HepG2 (cell line): Measurements from ENCODE around the gene COG8. TPM values are rescaled to one million over a fixed set of nuclear protein-coding genes. Genes with fewer than 3 reads are reported as not detected.

Experiments
- CBFB ChIP-seq: sonication (generic); formaldehyde crosslinking; IDR thresholded peaks from 2 replicates; pipeline ENCODE4 v1.4.0; 2020; ENCODE audit warnings: missing genetic modification reagents
- JUN ChIP-seq: sonication (generic); formaldehyde crosslinking; IDR thresholded peaks from 2 replicates; pipeline ENCODE4 v1.4.0; 2020; ENCODE audit warnings: mild to moderate bottlenecking, missing genetic modification reagents
- LCORL ChIP-seq, 2 experiments: fragments of 450-650 bp in 1 of 2; sonication (generic) in 1 of 2; formaldehyde crosslinking in 1 of 2; IDR thresholded peaks; 2 replicates each; pipeline versions ENCODE4 v1.5.0 to v1.6.1; 2017 to 2020; ENCODE audit warnings: antibody characterized with exemption in 1 of 2, missing genetic modification reagents in 1 of 2
- NFYB ChIP-seq: sonication (generic); formaldehyde crosslinking; IDR thresholded peaks from 2 replicates; pipeline ENCODE4 v1.4.0; 2020; ENCODE audit warnings: missing genetic modification reagents
- PAX8 ChIP-seq: sonication (generic); formaldehyde crosslinking; IDR thresholded peaks from 2 replicates; pipeline ENCODE4 v1.8.0; 2022; ENCODE audit warnings: mild to moderate bottlenecking, missing genetic modification reagents, borderline replicate concordance
- PHF5A ChIP-seq: IDR thresholded peaks from one replicate; pipeline ENCODE4 v1.6.1; 2018; ENCODE audit warnings: low read depth, missing genetic modification reagents; ENCODE audit not compliant: unreplicated experiment
- SMYD3 ChIP-seq: sonication (generic); formaldehyde crosslinking; IDR thresholded peaks from 2 replicates; pipeline ENCODE4 v1.8.1; 2023; ENCODE audit warnings: mild to moderate bottlenecking, missing genetic modification reagents
- SP1 ChIP-seq, 2 experiments: fragments of 450-650 bp in 1 of 2; sonication (generic) in 1 of 2; formaldehyde crosslinking in 1 of 2; IDR thresholded peaks; 2 replicates each; pipeline versions ENCODE4 v1.4.0 to v1.6.1; 2016 to 2020; ENCODE audit warnings: missing genetic modification reagents in 1 of 2
- TCF7 ChIP-seq: sonication (generic); IDR thresholded peaks from 2 replicates; pipeline ENCODE4 v1.6.1; 2016; ENCODE audit warnings: antibody characterized with exemption, low read depth
- ZBTB1 ChIP-seq: sonication (generic); formaldehyde crosslinking; IDR thresholded peaks from 2 replicates; pipeline ENCODE4 v1.4.0; 2020; ENCODE audit warnings: missing genetic modification reagents, borderline replicate concordance
- ZNF20 ChIP-seq: sonication (generic); formaldehyde crosslinking; IDR thresholded peaks from 2 replicates; pipeline ENCODE4 v1.4.0; 2020; ENCODE audit warnings: mild to moderate bottlenecking, moderate library complexity, missing genetic modification reagents
- ZNF501 ChIP-seq: sonication (generic); formaldehyde crosslinking; IDR thresholded peaks from 2 replicates; pipeline ENCODE4 v1.5.1; 2020; ENCODE audit warnings: mild to moderate bottlenecking, moderate library complexity, missing genetic modification reagents
- ZNF546 ChIP-seq: sonication (generic); formaldehyde crosslinking; conservative IDR thresholded peaks from 2 replicates; pipeline ENCODE4 v1.8.1; 2023; ENCODE audit warnings: mild to moderate bottlenecking, missing genetic modification reagents
- ZNF569 ChIP-seq: sonication (generic); formaldehyde crosslinking; IDR thresholded peaks from 2 replicates; pipeline ENCODE4 v1.5.0; 2020; ENCODE audit warnings: mild to moderate bottlenecking, missing genetic modification reagents, moderate library complexity, borderline replicate concordance
- ZNF788 ChIP-seq: sonication (generic); formaldehyde crosslinking; IDR thresholded peaks from 2 replicates; pipeline ENCODE4 v1.5.0; 2020; ENCODE audit warnings: mild to moderate bottlenecking, missing genetic modification reagents, borderline replicate concordance
- ZSCAN29 ChIP-seq: sonication (generic); formaldehyde crosslinking; conservative IDR thresholded peaks from 2 replicates; pipeline ENCODE4 v1.4.0; 2020; ENCODE audit warnings: mild to moderate bottlenecking, missing genetic modification reagents
- polyA plus RNA-seq, 8 experiments: library from polyadenylated mRNA; depleted of rRNA in 3 of 8; stranded (reverse) in 7 of 8; unstranded in 1 of 8; fragments of >200 nt; fragmentation: Illumina TruSeq in 4 of 8; extraction: Trizol in 4 of 8; gene quantifications; 2 replicates each; pipeline versions ENCODE4 v1.2.1 to v1.2.3, GENCODE V29; 2011 to 2016; ENCODE audit warnings: low read depth in 4 of 8, missing spikeins in 1 of 8, mixed read lengths in 1 of 8; ENCODE audit not compliant: insufficient read depth in 1 of 8
- total RNA-seq, 5 experiments: library from RNA; depleted of rRNA; stranded (reverse); fragments of >200 nt; fragmentation: Illumina TruSeq; extraction: Trizol; gene quantifications; 2 replicates each; pipeline ENCODE4 v1.2.3, GENCODE V29; 2016; ENCODE audit warnings: low read depth in 1 of 5
- TF ChIP-seq, protein P1 (sequence below): sonication (generic); formaldehyde crosslinking; IDR thresholded peaks from 2 replicates; pipeline ENCODE4 v1.5.0; 2020; ENCODE audit warnings: missing genetic modification reagents, mild to moderate bottlenecking, borderline replicate concordance
- TF ChIP-seq, protein P2 (sequence below): sonication (generic); formaldehyde crosslinking; IDR thresholded peaks from 2 replicates; pipeline ENCODE4 v1.8.1; 2023; ENCODE audit warnings: missing genetic modification reagents, inconsistent platforms, borderline replicate concordance
- TF ChIP-seq, protein P3 (sequence below): sonication (generic); formaldehyde crosslinking; IDR thresholded peaks from 2 replicates; pipeline ENCODE4 v1.4.0; 2020; ENCODE audit warnings: mild to moderate bottlenecking, missing genetic modification reagents
- TF ChIP-seq, protein P4 (sequence below): sonication (generic); formaldehyde crosslinking; IDR thresholded peaks from 2 replicates; pipeline ENCODE4 v1.5.1; 2020; ENCODE audit warnings: mild to moderate bottlenecking, missing genetic modification reagents, moderate library complexity

COG8 gene
- total and polyA plus RNA-seq, 2 of the 13 experiments (the other 11 are each of a cell fraction or from before 2014, with no cell fraction given): 45.5 to 52.1 TPM

DNA sequence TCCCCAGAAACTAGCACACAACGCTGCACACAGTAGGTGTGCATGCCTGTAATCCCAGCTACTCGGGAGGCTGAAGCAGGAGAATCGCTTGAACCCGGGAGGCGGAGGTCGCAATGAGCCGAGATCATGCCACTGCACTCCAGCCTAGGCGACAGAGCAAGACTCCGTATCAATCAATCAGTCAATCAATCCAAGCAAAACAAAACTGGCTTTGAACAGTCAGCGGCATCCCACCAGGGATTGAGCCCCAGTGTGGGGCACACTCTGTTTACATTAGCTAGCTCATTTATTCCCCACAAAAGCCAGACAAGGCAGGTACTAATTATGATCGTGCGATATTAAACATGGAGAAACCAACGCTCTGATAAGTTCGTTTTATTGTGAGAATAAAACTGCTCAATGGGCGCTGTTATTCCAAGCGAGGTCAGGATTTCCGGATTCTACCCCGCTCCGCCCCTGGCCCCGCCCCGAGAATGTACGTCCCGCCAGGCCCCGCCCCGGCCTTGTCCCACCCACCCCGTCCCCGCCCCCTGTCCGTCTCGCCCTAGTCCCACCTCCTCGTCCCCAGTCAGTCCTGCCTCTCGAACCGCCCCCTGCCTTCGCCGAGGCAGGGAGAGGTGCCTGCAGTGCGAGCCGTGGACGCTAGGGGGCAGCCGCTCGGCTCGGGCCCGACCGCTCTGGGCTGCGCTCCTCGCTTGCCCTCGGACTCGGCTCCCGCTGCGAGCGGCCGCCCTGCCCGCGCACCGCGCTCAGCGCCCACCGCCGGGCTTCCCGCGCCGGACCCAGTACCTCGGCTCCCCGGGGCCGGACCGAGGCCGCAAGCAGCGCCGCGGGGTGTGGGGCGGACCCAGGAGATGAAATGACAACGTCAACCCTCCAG lies 28.5 kb downstream of the COG8 start, which contains the start of gene VPS4A (continued):
- TF ChIP-seq ZNF20 (CRISPR knock-in tag) (no peak), PAX8 (CRISPR knock-in tag) (peak; percentile 80; the same call in 1 of the 2 replicates), JUN (no peak; the same call in 1 of the 2 replicates), LCORL (IDR thresholded peaks at IDR 0.05) (no peak), LCORL (CRISPR knock-in tag; IDR thresholded peaks at IDR 0.05) (peak; percentile 45), SP1 (IDR thresholded peaks at IDR 0.05) (no peak), SP1 (CRISPR knock-in tag; IDR thresholded peaks at IDR 0.05) (peak; percentile 81), ZSCAN29 (CRISPR knock-in tag) (peak; percentile 30; the same call in 1 of the 2 replicates), ZNF501 (CRISPR knock-in tag) (peak; percentile 68), ZNF569 (CRISPR knock-in tag) (no peak), CBFB (peak; percentile 59; the same call in 1 of the 2 replicates), SMYD3 (no peak), ZNF546 (CRISPR knock-in tag) (peak; percentile 73; the same call in 1 of the 2 replicates), PHF5A (peak; percentile 92), ZBTB1 (CRISPR knock-in tag) (no peak), ZNF788 (CRISPR knock-in tag) (peak; percentile 96), TCF7 (no peak), NFYB (CRISPR knock-in tag) (no peak)
- TF ChIP-seq, protein P1, sequence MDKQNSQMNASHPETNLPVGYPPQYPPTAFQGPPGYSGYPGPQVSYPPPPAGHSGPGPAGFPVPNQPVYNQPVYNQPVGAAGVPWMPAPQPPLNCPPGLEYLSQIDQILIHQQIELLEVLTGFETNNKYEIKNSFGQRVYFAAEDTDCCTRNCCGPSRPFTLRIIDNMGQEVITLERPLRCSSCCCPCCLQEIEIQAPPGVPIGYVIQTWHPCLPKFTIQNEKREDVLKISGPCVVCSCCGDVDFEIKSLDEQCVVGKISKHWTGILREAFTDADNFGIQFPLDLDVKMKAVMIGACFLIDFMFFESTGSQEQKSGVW (CRISPR knock-in tag): no peak; the same call in 1 of the 2 replicates
- TF ChIP-seq, protein P2, sequence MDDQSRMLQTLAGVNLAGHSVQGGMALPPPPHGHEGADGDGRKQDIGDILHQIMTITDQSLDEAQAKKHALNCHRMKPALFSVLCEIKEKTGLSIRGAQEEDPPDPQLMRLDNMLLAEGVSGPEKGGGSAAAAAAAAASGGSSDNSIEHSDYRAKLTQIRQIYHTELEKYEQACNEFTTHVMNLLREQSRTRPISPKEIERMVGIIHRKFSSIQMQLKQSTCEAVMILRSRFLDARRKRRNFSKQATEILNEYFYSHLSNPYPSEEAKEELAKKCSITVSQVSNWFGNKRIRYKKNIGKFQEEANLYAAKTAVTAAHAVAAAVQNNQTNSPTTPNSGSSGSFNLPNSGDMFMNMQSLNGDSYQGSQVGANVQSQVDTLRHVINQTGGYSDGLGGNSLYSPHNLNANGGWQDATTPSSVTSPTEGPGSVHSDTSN: no peak
- TF ChIP-seq, protein P3, sequence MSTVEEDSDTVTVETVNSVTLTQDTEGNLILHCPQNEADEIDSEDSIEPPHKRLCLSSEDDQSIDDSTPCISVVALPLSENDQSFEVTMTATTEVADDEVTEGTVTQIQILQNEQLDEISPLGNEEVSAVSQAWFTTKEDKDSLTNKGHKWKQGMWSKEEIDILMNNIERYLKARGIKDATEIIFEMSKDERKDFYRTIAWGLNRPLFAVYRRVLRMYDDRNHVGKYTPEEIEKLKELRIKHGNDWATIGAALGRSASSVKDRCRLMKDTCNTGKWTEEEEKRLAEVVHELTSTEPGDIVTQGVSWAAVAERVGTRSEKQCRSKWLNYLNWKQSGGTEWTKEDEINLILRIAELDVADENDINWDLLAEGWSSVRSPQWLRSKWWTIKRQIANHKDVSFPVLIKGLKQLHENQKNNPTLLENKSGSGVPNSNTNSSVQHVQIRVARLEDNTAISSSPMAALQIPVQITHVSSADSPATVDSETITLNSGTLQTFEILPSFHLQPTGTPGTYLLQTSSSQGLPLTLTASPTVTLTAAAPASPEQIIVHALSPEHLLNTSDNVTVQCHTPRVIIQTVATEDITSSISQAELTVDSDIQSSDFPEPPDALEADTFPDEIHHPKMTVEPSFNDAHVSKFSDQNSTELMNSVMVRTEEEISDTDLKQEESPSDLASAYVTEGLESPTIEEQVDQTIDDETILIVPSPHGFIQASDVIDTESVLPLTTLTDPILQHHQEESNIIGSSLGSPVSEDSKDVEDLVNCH: 0 out of 2 replicates have a peak, but pooled peaks have one; percentile 28
- TF ChIP-seq, protein P4, sequence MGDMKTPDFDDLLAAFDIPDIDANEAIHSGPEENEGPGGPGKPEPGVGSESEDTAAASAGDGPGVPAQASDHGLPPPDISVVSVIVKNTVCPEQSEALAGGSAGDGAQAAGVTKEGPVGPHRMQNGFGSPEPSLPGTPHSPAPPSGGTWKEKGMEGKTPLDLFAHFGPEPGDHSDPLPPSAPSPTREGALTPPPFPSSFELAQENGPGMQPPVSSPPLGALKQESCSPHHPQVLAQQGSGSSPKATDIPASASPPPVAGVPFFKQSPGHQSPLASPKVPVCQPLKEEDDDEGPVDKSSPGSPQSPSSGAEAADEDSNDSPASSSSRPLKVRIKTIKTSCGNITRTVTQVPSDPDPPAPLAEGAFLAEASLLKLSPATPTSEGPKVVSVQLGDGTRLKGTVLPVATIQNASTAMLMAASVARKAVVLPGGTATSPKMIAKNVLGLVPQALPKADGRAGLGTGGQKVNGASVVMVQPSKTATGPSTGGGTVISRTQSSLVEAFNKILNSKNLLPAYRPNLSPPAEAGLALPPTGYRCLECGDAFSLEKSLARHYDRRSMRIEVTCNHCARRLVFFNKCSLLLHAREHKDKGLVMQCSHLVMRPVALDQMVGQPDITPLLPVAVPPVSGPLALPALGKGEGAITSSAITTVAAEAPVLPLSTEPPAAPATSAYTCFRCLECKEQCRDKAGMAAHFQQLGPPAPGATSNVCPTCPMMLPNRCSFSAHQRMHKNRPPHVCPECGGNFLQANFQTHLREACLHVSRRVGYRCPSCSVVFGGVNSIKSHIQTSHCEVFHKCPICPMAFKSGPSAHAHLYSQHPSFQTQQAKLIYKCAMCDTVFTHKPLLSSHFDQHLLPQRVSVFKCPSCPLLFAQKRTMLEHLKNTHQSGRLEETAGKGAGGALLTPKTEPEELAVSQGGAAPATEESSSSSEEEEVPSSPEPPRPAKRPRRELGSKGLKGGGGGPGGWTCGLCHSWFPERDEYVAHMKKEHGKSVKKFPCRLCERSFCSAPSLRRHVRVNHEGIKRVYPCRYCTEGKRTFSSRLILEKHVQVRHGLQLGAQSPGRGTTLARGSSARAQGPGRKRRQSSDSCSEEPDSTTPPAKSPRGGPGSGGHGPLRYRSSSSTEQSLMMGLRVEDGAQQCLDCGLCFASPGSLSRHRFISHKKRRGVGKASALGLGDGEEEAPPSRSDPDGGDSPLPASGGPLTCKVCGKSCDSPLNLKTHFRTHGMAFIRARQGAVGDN (CRISPR knock-in tag): peak; percentile 72; the same call in 1 of the 2 replicates
